A549 (cell line): Measurements from ENCODE around the gene COBL. TPM values are rescaled to one million over a fixed set of nuclear protein-coding genes. Genes with fewer than 3 reads are reported as not detected.

Experiments used
- ATAC-seq, 2 experiments: fragments of 200-7000 bp in 1 of 2; fragments of >200 bp in 1 of 2; cut with Nextera tagmentation in 1 of 2; cut with Tn5 transposase in 1 of 2; 3 replicates each; pipeline versions ENCODE4 v1.8.0 to v1.9.1; 2018 to 2020; ENCODE audit warnings: mild to moderate bottlenecking in 1 of 2, moderate library complexity in 1 of 2
- CTCF ChIA-PET: fragments of 300-600 bp; sonication (Branson Sonifier 250); formaldehyde crosslinking; extraction: SDS; loops from one replicate; lab custom pipeline; 2021; ENCODE audit warnings: antibody characterized with exemption, inconsistent platforms; lab: Yijun Ruan, JAX
- POLR2A ChIA-PET: fragments of 350-600 bp; formaldehyde crosslinking; extraction: SDS; loops from one replicate; lab custom pipeline; 2021; ENCODE audit warnings: antibody characterized with exemption, inconsistent platforms; lab: Yijun Ruan, JAX
- DNase-seq, 2 experiments: peaks; one replicate each; pipeline versions ENCODE4 v3.0.0 to v3.0.0-alpha.2; 2011 to 2016; ENCODE audit warnings: low read depth in 1 of 2, low spot score in 1 of 2
- FAIRE-seq: peaks from 2 replicates; lab custom pipeline; 2011; peaks lifted over from hg19 to GRCh38; lab: Jason Lieb, UNC
- H3K27ac ChIP-seq, 2 experiments: fragments of >200 bp; sonication (Bioruptor Twin); formaldehyde crosslinking; 3 replicates each; pipeline ENCODE4 v1.5.1; 2016 to 2017
- H3K4me1 ChIP-seq: fragments of >200 bp; sonication (Bioruptor Twin); formaldehyde crosslinking; 3 replicates; pipeline ENCODE4 v1.6.1; 2016
- H3K4me2 ChIP-seq: fragments of >200 bp; sonication (Bioruptor Twin); formaldehyde crosslinking; 3 replicates; pipeline ENCODE4 v1.6.1; 2016
- H3K4me3 ChIP-seq: fragments of >200 bp; sonication (Bioruptor Twin); formaldehyde crosslinking; 3 replicates; pipeline ENCODE4 v1.5.1; 2016
- H3K9me3 ChIP-seq: fragments of >200 bp; sonication (Bioruptor Twin); formaldehyde crosslinking; 3 replicates; pipeline ENCODE4 v1.6.1; 2016
- CEBPB ChIP-seq, 2 experiments: fragments of >200 bp in 1 of 2; sonication (Bioruptor Twin) in 1 of 2; formaldehyde crosslinking in 1 of 2; IDR thresholded peaks; 2 replicates each; pipeline ENCODE4 v1.6.1; 2012 to 2016
- EHMT2 ChIP-seq: fragments of 200-600 bp; sonication (generic); IDR thresholded peaks from 2 replicates; pipeline ENCODE4 v1.6.1; 2016; ENCODE audit warnings: antibody characterized with exemption, low read depth, mild to moderate bottlenecking, moderate library complexity
- FOSB ChIP-seq: fragments of 250-450 bp; sonication (Bioruptor Pico); IDR thresholded peaks from 2 replicates; pipeline ENCODE4 v1.5.0; 2020; ENCODE audit warnings: mild to moderate bottlenecking, moderate library complexity
- FOSL2 ChIP-seq, 2 experiments: fragments of 450-650 bp in 1 of 2; fragments of >200 bp in 1 of 2; sonication (Bioruptor Twin) in 1 of 2; formaldehyde crosslinking; IDR thresholded peaks; 2 replicates each; pipeline versions ENCODE4 v1.5.0 to v1.6.1; 2016 to 2020; ENCODE audit warnings: mild to moderate bottlenecking in 1 of 2, moderate library complexity in 1 of 2
- HDAC2 ChIP-seq: fragments of 200-600 bp; sonication (generic); IDR thresholded peaks from 2 replicates; pipeline ENCODE4 v1.6.1; 2016
- HOXB13 ChIP-seq: fragments of 250-450 bp; sonication (Bioruptor Pico); IDR thresholded peaks from 2 replicates; pipeline ENCODE4 v1.5.0; 2020; ENCODE audit warnings: low read depth, mild to moderate bottlenecking, moderate library complexity
- JUNB ChIP-seq: fragments of >200 bp; sonication (Bioruptor Twin); formaldehyde crosslinking; IDR thresholded peaks from 2 replicates; pipeline ENCODE4 v1.6.1; 2016
- MAZ ChIP-seq: fragments of 150-350 bp; IDR thresholded peaks from 2 replicates; pipeline ENCODE4 v1.6.1; 2014; ENCODE audit warnings: antibody characterized with exemption, low read depth, low read length, borderline replicate concordance
- RARB ChIP-seq: fragments of 250-450 bp; sonication (Bioruptor Pico); IDR thresholded peaks from 2 replicates; pipeline ENCODE4 v1.8.0; 2021; ENCODE audit warnings: mild to moderate bottlenecking, moderate library complexity
- ZC3H11A ChIP-seq: fragments of 450-650 bp; IDR thresholded peaks from 2 replicates; pipeline ENCODE4 v1.6.1; 2014; ENCODE audit warnings: antibody characterized with exemption, mild to moderate bottlenecking
- ZSCAN20 ChIP-seq: fragments of 250-450 bp; sonication (Bioruptor Pico); IDR thresholded peaks from 2 replicates; pipeline ENCODE4 v1.8.0; 2022; ENCODE audit warnings: mild to moderate bottlenecking, moderate library complexity
- WGBS: methylation state at CpG from one replicate; pipeline ENCODE4 v1.1.6; 2017; ENCODE audit errors: missing lambda C conversion rate; 5-methylcytosine and 5-hydroxymethylcytosine counted together
- polyA plus RNA-seq, 4 experiments: library from polyadenylated mRNA; depleted of rRNA in 3 of 4; stranded (reverse); fragments of >200 nt; fragmentation: RNase III in 1 of 4; extraction: RNeasy Plus Mini Kit Qiagen cat#74134 plus additional on column Dnase treatment in 1 of 4; gene quantifications; 2 replicates in 3 of 4; 3 replicates in 1 of 4; pipeline ENCODE4 v1.2.3, GENCODE V29; 2011 to 2017
- TF ChIP-seq, protein P1 (sequence below): IDR thresholded peaks from 2 replicates; pipeline ENCODE4 v1.6.1; 2012
- TF ChIP-seq, protein P2 (sequence below): IDR thresholded peaks from 2 replicates; pipeline ENCODE4 v1.6.1; 2012

Gene COBL
- polyA plus RNA-seq, 2 of the 4 experiments (the other 2 are of a cell fraction) = 1.5 to 7.4 TPM

GRCh38 chr7:51031791-51032515 lies 284.7 kb downstream of the COBL start (continued):
- TF ChIP-seq EHMT2 = no peak
- TF ChIP-seq, protein P1, sequence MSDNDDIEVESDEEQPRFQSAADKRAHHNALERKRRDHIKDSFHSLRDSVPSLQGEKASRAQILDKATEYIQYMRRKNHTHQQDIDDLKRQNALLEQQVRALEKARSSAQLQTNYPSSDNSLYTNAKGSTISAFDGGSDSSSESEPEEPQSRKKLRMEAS = no peak
- no peak for TF ChIP-seq RARB
- no peak for TF ChIP-seq FOSB (CRISPR knock-in tag)
- TF ChIP-seq, all 56 proteins: peak for 0

- Histone ChIP-seq H3K4me3 (no peak overlapping the region), H3K4me2 (no peak overlapping the region), H3K4me1 (peaks cover 18% of the 10 kb centered on the region), H3K9me3 (no peaks in the 10 kb centered on the region), H3K27ac (no peak overlapping the region)
- no peak for FAIRE-seq
- WGBS = 79% methylated on average over 10 of the region's 10 CpGs
- ChIA-PET CTCF (interaction anchor here (0.8 to 3.3 kb wide), 4 partner anchors 8 to 563 kb away, joined by 3 to 8 read pairs (median 4); no protein-coding TSS in a partner anchor), POLR2A (no interaction called here)
- no peak for ATAC-seq
- DNase-seq = no peak
- TF ChIP-seq, protein P2, sequence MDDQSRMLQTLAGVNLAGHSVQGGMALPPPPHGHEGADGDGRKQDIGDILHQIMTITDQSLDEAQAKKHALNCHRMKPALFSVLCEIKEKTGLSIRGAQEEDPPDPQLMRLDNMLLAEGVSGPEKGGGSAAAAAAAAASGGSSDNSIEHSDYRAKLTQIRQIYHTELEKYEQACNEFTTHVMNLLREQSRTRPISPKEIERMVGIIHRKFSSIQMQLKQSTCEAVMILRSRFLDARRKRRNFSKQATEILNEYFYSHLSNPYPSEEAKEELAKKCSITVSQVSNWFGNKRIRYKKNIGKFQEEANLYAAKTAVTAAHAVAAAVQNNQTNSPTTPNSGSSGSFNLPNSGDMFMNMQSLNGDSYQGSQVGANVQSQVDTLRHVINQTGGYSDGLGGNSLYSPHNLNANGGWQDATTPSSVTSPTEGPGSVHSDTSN = no peak
- TF ChIP-seq JUNB (no peak), MAZ (no peak), ZC3H11A (no peak), HOXB13 (CRISPR knock-in tag) (no peak)
Measured at GRCh38 chr7:51031216-51031615, 285.4 kb downstream of the COBL start.

DNA sequence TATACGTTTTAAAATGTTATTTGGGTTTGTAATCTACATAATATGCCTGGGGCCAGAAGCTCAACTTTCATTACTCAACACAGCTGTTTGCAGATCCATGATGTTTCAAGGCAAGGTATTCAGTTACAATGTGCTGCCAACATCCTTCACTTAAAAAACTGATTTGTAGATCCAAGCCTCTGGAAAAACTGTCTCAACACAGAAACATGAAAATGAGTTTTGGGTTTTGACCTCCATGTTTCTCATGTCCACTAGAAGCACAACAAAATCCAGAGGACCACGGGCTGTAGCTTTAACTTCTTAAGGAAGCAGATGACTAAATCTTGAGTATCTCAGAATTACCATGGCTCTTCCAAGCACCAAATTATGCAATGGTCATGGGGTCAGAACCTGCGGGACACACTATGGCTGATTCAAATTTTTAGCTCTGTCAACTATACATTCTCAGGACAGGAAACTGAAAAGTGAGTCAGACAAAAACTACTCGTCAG lies 286.9 kb downstream of the COBL start:
- H3K4me1 ChIP-seq = peaks cover 12% of the 10 kb centered on the region
- 20% methylated on average over 4 of the region's 4 CpGs for WGBS
- POLR2A ChIA-PET = no interaction called here
- no peak for FAIRE-seq
- no peak for DNase-seq
- no peak for ATAC-seq
- no peak overlapping the region for H3K4me3 ChIP-seq
- H3K9me3 ChIP-seq = no peaks in the 10 kb centered on the region
- no peak overlapping the region for H3K4me2 ChIP-seq
- H3K27ac ChIP-seq = no peak overlapping the region
- TF ChIP-seq CEBPB (IDR thresholded peaks at IDR 0.05) (peak in 1 of 2 experiments; percentile 27; a peak in 1 of 4 replicates), HDAC2 (no peak)
- TF ChIP-seq, all 56 proteins: peak for 1
- CTCF ChIA-PET = interaction anchor here (0.7 to 3.3 kb wide), 3 partner anchors 9 to 562 kb away, joined by 3 to 8 read pairs (median 5); no protein-coding TSS in a partner anchor

- Histone ChIP-seq H3K4me2 (no peak overlapping the region), H3K4me3 (no peak overlapping the region)
- DNase-seq = no peak
- POLR2A ChIA-PET = no interaction called here
- WGBS = 84% methylated on average over 12 of the region's 13 CpGs
- TF ChIP-seq ZSCAN20 (CRISPR knock-in tag) (no peak), FOSL2 (IDR thresholded peaks at IDR 0.05) (no peak), FOSL2 (CRISPR knock-in tag; IDR thresholded peaks at IDR 0.05) (no peak)
- TF ChIP-seq, protein P2 = no peak
- TF ChIP-seq, all 56 proteins: peak for 0
- peaks cover 6% of the 10 kb centered on the region for H3K4me1 ChIP-seq
- ATAC-seq = no peak
- CTCF ChIA-PET = interaction anchor here (0.7 to 3.3 kb wide), 3 partner anchors 8 to 561 kb away, joined by 3 to 8 read pairs (median 3); no protein-coding TSS in a partner anchor
- no peak for FAIRE-seq
- no peak overlapping the region for H3K27ac ChIP-seq
- H3K9me3 ChIP-seq = no peaks in the 10 kb centered on the region
Measured at GRCh38 chr7:51029131-51029530, 287.5 kb downstream of the COBL start.
